HG02623 (cell line): ENCODE results near the gene EEPD1.
"Not testable (repeated sequence)": the region's sequence is repeated elsewhere in the genome, so short reads cannot be mapped to it uniquely, and the experiment has no call there.

Experiments used
- ATAC-seq: cut with Tn5 transposase; IDR thresholded peaks from one replicate; pipeline ENCODE4 v1.9.1; 2021; ENCODE audit warnings: moderate library complexity; ENCODE audit not compliant: unreplicated experiment

The EEPD1 gene

DNA sequence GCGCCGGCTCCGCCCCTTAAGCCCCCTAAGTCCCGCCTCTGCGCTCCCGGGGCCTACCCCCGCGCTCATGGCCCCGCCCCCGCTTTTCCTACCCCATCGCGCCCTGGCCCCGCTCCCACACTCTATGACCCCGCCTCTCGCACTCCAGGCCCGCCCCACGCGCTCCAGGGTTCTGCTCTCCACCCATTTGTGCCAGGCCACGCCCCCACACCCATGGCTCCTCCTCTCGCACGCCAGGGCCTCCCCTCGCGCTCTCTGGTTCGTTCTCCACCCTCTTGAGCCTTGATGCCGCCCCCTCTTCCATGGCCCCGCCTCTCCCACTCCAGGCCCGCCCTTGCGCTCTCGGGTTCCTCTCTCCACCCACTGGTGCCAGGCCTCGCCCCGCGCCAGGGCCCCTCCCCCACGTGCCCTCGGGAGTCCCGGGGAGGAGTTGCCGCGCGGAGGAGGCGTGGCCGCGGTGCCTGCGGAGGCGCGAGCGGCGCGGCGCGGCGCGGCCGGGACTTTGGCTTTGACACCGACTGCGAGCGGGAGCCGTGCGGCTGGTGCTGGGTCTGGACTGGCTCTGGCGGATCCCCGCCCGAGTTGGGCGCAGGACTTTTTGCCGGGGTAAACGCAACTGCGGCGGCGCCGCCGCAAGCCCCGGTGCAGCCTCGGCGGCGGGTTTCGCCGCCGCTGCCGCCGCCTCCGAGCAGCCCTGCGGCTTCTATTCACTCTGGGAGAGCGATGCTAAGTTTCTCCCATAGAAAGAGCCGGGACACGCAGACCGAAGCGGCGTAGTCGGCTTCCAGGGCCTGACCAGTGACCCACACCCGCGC is at the start of gene EEPD1:
Gene EEPD1 (plus strand): TSS at position 499 of the 815 bp plus-strand sequence. CDS start 1,071 bp downstream, outside the sequence.
- peak; percentile 93 for ATAC-seq

DNA sequence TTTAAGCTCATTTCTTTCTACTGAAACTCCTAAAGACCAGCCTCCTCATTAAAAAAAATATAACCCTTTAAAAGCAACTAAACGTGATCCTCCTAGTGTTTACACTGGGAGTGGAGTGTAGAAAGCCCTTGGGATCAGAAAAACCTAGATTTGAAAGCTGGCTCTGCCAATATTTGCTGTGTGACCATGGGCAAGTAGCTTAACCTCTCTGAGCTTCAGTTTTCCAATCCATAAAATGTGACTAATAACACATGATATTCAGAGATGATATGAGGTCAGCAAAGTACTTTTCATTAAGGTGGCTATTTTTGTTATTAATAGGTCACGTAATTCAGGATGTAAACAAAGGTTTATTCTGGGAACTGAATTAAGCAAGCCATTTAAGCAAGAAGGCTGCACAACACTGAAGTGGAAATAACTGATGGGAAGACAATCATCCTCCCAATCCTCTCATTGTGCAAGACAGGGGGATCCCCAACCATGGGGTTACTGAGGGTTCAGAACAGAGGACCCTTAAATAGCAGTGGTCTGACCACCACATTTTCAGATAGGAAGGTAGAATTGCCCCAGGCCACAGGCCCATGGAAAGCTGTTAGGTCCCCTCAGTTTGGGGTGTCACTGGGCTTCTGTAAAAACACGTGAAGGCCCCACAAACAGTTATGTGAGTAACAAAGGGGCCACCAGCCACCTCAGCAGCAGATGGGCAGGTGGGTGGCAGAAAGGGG is 49.1 kb upstream of the EEPD1 start:
- ATAC-seq: no peak

DNA sequence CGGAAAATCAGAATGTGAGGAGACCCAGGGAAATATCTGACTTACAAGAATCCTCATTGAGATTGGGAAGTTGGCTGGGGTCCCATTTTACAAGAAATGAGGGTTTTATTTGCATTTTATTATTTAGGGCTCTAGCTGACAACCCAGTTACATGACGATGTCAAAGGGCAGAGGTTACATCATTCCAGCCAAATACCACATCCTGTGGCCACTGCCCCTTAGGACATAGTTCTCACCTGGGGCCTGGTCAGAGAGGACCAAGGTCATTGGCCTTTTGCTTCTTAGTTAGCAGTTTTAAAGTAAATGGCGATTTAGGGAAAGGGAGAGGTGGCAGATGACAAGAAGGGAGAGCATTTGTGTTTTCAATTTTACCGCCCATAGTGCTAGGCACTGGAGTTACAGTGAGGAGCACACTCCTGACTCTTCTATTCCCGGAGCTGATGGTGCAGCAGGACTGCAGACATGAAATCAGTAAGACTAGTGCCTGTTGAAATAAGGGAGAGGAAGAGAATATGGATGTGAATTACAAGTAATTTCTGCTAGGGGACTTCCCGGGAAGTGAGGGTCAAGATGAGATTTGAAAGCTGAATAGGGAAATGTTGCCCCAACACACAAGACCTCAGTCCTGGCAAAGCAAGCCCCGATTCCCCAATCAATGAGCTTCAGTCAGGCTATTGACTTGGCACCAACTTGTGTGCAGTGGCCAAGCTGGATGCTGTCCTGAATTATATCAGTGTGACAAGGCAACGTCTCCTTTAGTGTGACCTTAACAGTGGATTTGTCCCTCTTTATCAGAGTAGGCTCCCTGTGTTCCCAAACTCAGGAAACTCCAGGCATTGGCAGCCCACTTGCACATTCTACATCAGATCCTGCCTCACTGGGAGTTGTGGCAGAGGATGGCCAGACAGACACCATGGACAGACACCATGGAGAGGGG is 45.8 kb upstream of the EEPD1 start:
- not testable (repeated sequence) for ATAC-seq

DNA sequence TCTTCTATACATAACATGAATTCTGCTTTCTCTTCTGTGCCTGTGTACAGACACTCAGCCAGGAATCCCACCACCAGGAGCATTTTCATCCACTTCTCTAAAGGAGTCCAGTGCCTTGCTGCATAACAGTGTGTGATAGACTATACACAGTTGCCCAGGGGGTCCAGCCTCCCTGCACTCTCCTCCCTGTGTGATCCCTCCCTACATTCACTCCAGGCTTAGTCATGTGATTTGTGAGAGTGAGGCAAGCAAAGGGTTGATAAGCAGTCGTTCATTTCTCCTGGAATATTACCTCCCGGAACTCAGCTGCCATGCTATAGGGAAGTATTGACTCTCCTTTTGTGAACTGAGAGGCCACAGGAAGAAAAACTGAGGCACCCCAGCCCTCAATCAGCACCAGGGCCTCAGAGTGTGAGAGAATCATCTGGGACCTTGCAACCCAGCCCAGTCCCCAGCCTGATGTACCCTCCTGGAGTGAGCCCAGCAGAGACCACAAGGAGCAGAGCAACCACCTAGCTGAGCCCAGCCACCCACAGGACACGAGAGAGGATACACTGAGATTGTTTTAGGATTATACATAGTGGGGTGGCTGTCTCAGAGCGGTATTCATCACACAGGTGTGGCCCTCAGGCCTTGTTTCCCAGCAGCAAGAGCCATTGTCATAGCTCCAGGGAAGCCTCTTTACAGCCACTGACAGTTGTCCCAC is 45.0 kb upstream of the EEPD1 start:
- ATAC-seq: no peak

DNA sequence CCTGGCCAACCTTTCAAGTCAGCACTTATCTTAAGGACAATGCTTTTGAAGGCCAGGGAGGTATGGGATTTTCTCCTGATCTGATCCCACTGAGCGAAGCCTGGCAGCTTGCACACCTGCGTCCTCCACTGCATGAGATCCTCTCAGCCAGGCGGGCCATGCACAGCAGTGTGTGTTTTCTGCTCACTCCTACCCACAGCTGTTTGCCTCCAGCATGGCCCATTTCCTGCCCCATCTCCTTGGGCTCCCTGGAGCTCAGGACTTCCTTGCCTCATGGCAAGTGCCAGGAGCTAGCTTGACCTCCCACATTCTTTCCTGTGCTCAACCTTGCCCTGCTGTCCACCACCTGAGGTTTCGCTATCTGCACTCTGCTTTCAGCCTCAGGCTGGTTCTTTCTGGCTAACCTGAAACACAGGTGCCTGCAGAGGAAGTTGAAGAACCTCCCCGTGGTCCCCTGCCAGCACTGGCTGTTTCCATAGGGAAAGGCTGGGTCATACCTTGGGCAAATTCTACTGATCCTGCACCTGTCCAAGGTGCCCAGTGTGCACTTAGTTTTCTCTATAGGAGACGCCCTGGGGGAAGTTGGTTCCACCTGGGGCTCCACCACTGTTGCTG is 43.9 kb upstream of the EEPD1 start:
- no peak for ATAC-seq

DNA sequence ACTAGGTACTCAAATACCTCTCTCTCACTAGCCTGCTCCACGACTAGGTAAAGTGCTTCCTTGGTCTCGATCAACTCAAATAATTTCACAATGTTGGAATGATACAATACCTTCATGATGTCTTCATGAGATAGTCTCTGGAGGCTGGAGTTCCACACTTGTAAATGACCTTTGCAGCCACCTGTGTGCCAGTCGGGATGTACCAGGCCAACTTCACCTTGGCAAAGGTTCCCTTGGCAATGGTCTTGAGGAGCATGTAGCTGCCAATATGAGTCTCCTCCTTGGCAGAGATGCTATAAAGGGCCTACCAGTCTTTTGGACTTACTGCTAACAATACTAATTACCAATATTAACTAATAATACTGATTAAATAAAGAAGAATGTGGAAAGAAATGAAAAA is 42.5 kb upstream of the EEPD1 start:
- ATAC-seq: no peak

DNA sequence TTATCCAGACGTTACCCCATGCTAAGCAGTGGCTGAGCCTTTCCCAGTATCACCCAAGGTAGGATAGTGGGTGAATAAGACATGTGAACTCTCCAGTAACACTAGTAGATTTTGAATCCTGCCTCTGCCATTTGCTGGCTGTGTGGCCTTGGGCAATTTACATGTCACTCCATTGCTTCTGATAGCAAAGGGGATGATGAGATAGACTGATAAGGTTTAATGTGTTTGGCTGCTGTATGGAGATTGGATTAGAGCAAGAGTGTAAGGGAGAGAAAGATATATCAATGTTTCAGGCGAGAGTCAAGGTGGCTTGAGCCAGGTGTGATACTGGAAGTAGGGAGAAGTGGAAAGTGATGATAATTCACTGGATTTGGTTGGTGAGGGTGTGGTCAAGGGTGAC is 40.1 kb upstream of the EEPD1 start:
- ATAC-seq: no peak

DNA sequence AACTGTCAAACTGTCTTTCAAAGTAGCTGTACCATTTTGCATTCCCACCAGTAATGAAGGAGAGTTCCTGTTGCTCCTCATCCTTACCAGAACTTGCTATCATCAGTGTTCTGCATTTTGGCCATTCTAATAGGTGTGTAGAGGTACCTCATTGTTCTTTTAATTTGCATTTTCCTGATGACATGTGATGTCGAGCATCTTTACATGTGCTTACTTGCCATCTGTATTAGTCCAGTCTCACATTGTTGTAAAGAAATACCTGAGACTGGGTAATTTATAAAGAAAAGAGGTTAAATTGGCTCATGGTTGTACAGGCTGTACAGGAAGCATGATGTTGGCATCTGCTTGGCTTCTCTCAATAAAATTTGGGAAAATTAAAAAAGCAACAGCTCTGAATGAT is 38.7 kb upstream of the EEPD1 start:
- no peak for ATAC-seq

DNA sequence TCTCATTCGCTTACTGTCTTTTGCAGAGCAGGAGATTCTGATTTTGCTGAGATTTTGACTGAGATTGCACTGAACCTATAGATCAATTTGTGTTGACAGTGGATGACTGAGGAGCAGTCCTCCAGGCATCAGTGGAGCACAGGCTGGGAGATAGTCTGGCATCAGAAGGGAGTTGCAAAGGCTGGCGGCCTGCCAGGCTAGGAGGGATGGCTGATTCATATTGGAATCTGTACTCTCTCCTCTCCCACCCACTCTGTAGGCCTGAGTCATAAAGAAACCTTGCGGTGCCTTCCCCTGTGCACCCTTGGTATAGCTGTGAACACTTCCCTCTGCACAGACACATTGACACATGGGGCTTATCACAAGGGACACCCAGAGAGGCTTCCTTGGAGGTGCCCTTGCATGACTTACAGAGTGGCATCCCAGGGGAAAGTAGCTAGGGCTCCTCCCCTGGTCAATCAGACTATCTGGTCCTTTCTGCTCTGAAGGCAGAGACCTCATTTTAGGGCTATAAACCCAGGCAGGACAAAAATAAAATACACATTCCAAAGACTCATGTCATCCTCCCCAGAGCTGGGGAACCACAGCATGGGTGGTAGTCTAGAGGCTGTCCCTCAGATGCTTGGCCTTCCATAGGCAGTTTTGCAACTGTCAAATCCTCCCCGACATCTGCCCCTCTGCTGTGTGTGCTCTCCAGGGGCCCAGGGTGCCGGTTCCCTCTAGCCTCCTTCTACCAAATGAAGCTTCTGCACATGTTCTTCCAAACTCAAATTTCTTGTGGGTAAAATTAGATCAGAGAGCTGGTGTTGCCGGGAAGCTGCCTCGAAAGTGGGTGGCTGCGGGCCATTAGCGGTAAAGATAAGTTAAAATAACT is 37.4 kb upstream of the EEPD1 start:
- ATAC-seq: peak; percentile 99

DNA sequence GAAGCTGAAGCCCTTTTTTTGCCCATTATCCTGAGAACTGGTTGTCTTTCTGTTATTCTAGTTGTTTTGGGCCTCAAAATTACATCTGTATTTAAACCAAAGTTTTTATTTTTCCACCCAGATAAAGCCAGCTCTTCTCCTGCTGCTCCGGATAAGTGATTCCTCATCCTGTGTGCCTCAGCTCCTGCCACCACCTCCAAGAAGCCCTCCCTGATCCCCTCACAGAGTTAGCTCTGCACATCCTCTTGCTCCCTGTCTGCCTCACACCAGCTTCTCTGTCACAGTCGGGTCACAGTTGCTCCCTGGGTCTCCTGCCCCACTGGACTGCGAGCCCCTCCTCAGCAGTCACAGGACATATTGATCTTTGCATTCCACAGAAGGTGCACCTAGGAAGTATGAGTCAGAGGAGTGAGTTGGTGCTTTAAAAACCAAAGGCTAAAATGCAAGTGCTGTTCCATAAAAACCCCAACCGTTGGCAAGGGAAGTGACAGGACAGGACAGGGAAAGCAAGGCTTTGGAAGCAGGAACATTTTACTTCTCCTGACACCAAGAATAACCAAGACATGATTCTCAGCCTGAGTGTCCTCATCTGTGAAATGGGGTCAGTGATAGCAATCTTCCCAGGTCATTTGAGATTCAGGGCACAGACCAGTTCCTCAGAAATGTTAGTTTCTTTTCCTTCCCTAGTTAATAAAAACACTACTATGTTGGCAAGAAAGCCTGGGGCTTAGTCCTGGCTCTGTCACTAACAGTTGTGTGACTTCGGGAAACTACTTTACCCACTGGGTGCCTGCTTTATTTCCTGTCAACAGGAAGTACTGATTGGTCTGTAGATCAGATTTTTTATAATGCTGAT is 36.5 kb upstream of the EEPD1 start:
- no peak for ATAC-seq

DNA sequence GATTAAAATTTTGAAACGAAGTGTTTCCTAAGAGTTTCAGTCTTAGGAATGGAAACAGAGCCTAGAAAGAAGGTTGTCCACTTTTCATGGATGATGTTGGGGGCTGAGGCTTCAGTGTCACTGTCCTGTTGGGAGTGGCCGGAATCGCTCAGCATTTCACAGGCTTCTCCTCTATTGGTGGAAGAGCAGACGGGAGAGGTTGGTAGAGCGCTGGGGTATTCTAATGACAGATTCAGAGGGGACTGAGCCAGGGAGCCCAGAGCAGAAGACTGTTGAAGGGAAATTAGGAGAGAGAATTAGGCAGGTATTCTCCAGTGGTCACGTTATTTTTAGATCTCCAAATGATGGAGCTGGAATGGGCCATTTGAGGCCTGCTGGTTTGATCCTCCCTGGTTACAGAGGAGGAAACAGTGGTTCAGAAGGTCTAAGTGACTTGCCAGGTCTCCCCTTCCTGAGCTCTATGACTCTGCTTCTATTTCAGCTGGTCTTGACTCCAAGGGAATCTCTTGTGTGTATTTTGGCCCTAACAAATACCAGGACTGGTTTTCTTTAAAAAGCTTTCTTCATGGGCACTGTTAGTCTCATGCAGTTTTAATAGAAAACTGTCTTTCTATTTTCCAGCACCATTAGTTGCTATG is 35.7 kb upstream of the EEPD1 start:
- no peak for ATAC-seq

DNA sequence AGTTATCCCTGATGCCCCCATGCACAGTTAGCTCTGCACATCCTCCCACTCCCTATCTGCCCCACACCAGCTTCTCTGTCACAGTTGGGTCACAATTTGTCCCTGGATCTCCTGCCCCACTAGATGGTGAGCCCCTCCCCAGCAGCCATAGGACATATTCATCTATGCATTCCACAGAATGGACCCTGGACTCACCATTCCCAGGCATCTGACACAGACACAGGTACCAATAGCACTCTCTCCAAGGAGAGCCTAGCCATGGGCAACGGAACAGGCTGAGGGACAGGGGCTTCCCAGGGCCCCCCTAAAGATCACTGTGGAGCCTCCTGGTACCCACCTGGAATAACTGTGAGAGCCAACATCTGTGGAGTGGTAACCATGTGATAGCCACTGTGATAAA is 34.7 kb upstream of the EEPD1 start:
- no peak for ATAC-seq

DNA sequence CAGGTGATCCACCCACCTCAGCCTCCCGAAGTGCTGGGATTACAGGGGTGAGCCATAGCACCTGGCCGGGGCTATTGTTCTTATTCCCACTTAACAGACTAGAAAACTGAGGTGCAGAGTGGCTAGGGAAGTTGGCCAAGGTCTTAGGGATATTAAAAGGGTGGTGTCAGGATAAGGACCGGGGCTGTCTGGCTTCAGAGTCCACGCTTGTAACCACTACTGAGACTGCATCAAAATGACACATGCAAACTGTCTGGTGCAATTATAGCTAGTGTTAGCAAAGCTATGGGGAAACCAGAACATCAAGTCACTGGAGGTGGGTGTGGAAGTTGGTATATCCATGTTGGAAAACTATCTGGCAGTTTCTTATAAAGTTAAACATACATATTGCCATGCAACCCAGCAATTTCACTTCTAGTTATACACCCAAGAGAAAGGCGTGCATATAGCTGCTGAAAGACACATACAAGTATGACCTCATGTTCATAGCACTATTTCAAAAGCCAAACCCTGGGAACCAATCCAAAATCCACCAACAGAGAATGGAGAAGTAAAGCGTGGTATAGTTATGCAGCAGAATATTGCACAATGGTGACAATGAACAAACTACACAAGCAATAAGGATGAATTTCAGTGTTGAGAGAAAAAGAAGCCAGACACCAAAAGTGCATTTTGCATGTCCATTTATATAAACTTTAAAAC is 33.9 kb upstream of the EEPD1 start:
- no peak for ATAC-seq

DNA sequence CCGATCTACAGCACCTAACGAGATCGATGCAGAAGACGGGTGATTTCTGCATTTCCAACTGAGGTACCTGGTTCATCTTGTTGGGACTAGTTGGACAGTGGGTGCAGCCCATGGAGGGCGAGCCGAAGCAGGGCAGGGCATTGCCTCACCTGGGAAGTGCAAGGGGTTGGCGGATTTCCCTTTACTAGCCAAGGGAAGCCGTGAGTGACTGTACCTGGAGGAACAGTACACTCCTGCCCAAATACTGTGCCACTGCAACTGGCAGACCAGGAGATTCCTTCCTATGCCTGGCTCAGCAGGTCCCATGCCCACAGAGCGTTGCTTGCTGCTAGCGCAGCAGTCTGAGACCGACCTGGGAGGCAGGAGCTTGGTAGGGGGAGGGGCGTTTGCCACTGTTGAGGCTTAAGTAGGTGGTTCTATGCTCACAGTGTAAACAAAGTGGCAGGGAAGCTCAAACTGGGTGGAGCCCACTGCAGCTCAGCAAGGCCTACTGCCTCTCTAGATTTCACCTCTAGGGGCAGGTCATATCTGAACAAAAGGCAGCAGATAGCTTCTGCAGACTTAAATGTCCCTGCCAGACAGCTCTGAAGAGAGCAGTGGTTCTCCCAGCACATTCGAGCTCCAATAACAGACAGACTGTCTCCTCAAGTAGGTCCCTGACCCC is 32.9 kb upstream of the EEPD1 start:
- ATAC-seq: not testable (repeated sequence)

DNA sequence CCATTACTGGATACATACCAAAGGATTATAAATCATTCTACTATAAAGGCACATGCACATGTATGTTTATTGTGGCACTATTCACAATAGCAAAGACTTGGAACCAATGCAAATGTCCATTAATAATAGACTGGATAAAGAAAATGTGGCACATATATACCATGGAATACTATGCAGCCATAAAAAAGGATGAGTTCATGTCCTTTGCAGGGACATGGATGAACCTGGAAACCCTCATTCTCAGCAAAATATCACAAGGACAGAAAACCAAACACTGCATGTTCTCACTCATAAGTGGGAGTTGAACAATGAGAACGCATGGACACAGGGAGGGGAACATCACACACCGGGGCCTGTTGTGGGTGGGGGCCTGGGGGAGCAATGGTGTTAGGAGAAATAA is 27.4 kb upstream of the EEPD1 start:
- not testable (repeated sequence) for ATAC-seq

DNA sequence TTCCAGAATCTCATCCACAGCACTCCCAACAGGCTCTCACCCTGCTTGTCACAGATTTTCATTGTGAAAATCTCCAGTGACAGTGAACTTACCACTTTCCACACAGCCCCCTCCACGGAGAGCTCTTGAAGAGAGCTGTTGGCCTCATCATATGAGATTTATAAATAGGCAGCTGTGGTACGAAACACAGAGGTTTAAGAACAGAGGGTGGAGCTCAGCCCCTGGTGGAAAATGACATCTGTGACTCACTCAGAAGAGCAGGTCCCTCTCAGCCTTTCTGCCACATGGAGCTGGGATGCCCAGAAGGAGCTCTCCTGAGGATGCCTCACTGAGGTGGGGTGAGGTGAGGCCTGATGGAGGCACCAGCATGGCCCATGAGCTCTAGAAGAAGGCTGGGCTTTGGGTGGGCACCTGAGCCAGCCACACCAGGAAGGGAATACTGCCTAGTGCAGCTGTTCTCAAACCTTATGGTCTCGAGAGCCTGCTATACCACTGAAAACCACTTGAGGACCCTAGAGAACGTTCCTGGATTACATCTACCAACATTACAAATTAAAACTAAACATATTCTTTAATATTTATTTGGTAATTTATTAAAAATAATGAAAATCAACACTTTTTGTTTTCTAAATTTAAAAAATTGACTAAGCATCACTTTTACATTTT is 25.8 kb upstream of the EEPD1 start:
- ATAC-seq: peak; percentile 68
